MM.1S (cell line): Measurements from ENCODE around the gene PLPP3.

Source experiments
- DNase-seq: peaks from one replicate; pipeline ENCODE4 v3.0.0-alpha.2; 2015
- H2AFZ ChIP-seq: fragments of 300-600 bp; sonication (generic); 2 replicates; pipeline ENCODE4 v1.6.0; 2016; ENCODE audit warnings: antibody characterized with exemption, low read length
- H3F3A ChIP-seq: fragments of 300-600 bp; sonication (generic); 2 replicates; pipeline ENCODE4 v1.6.1; 2016; ENCODE audit warnings: mild to moderate bottlenecking, antibody characterized with exemption, low read length, moderate library complexity, mixed read lengths; ENCODE audit not compliant: insufficient read depth
- H3K27ac ChIP-seq: fragments of 300-600 bp; sonication (generic); 2 replicates; pipeline ENCODE4 v1.5.1; 2016; ENCODE audit warnings: mild to moderate bottlenecking, low read length
- H3K27me3 ChIP-seq: fragments of 300-600 bp; sonication (generic); replicated peaks from 2 replicates; pipeline ENCODE4 v1.6.0; 2016; ENCODE audit warnings: low read length; ENCODE audit not compliant: insufficient read depth
- H3K36me3 ChIP-seq: fragments of 300-600 bp; sonication (generic); replicated peaks from 2 replicates; pipeline ENCODE4 v1.6.1; 2016; ENCODE audit warnings: mild to moderate bottlenecking, low read length, mixed read lengths; ENCODE audit not compliant: insufficient read depth
- H3K4me1 ChIP-seq: fragments of 300-600 bp; sonication (generic); 2 replicates; pipeline ENCODE4 v1.6.1; 2016; ENCODE audit warnings: low read length, mixed read lengths
- H3K4me2 ChIP-seq: fragments of 300-600 bp; sonication (generic); 2 replicates; pipeline ENCODE4 v1.6.0; 2016; ENCODE audit warnings: low read depth, low read length
- H3K4me3 ChIP-seq: fragments of 300-600 bp; sonication (generic); 2 replicates; pipeline ENCODE4 v1.5.1; 2016; ENCODE audit warnings: low read length, mixed read lengths
- H3K79me2 ChIP-seq: fragments of 300-600 bp; sonication (generic); 2 replicates; pipeline ENCODE4 v1.6.1; 2016; ENCODE audit warnings: mixed run types, low read length, mixed read lengths
- H3K9ac ChIP-seq: fragments of 300-600 bp; sonication (generic); 2 replicates; pipeline ENCODE4 v1.6.1; 2016; ENCODE audit warnings: low read length, mixed read lengths
- H3K9me2 ChIP-seq: fragments of 300-600 bp; sonication (generic); replicated peaks from 2 replicates; pipeline ENCODE4 v1.6.1; 2016; ENCODE audit warnings: mild to moderate bottlenecking, low read length, mixed read lengths; ENCODE audit not compliant: insufficient read depth
- H3K9me3 ChIP-seq: fragments of 300-600 bp; sonication (generic); replicated peaks from 2 replicates; pipeline ENCODE4 v1.6.1; 2016; ENCODE audit warnings: mild to moderate bottlenecking, low read length, mixed read lengths; ENCODE audit not compliant: insufficient read depth
- H4K20me1 ChIP-seq: fragments of 300-600 bp; sonication (generic); 2 replicates; pipeline ENCODE4 v1.6.1; 2016; ENCODE audit warnings: mild to moderate bottlenecking, low read length, moderate library complexity, mixed read lengths; ENCODE audit not compliant: insufficient read depth
- CTCF ChIP-seq: fragments of 300-600 bp; sonication (generic); IDR thresholded peaks from 2 replicates; pipeline ENCODE4 v1.5.1; 2016; ENCODE audit warnings: antibody characterized with exemption, low read length, mixed read lengths
- EZH2 ChIP-seq: fragments of 300-600 bp; sonication (generic); optimal IDR thresholded peaks from 2 replicates; pipeline ENCODE3; 2017; ENCODE audit warnings: low read depth, mild to moderate bottlenecking, antibody characterized with exemption, low read length, mixed read lengths
- EZH2phosphoT487 ChIP-seq: fragments of 300-600 bp; sonication (generic); IDR thresholded peaks from 2 replicates; pipeline ENCODE4 v1.6.1; 2018; ENCODE audit warnings: antibody characterized with exemption, low read length

PLPP3 gene

DNA sequence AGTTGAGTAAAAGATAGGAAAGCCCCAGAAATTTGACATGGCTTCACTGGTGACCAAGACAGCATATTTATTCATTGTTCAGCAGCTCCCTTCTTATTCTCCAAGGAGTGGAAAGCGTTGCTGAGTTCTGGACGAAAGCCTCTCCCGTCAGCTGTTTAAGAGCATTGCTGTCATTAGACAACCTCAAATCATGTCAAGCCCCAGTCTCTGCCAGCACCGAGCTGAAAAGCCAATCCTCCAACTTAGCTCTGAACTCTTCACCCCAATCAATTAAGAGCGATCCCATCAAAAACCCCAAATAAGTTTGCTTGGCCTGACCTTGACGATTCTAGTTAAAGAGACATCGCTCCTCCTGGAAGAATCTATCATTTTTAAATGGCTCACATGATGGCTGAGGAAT is 110.8 kb downstream of the PLPP3 start:
- no peak overlapping the region for H3K9ac ChIP-seq
- H3F3A ChIP-seq, result no peaks in the 10 kb centered on the region
- no peak overlapping the region for H3K4me2 ChIP-seq
- no peaks in the 10 kb centered on the region for H3K4me1 ChIP-seq
- no peak overlapping the region for H3K27ac ChIP-seq
- TF ChIP-seq EZH2, result no peak
- TF ChIP-seq EZH2phosphoT487, result no peak
- TF ChIP-seq CTCF, result no peak
- no peak for DNase-seq
- H3K9me2 ChIP-seq, result no peaks in the 10 kb centered on the region
- no peaks in the 10 kb centered on the region for H4K20me1 ChIP-seq
- no peaks in the 10 kb centered on the region for H3K79me2 ChIP-seq
- H3K4me3 ChIP-seq, result no peak overlapping the region
- no peaks in the 10 kb centered on the region for H3K36me3 ChIP-seq
- no peaks in the 10 kb centered on the region for H3K27me3 ChIP-seq
- H2AFZ ChIP-seq, result no peak overlapping the region
- H3K9me3 ChIP-seq, result no peaks in the 10 kb centered on the region

DNA sequence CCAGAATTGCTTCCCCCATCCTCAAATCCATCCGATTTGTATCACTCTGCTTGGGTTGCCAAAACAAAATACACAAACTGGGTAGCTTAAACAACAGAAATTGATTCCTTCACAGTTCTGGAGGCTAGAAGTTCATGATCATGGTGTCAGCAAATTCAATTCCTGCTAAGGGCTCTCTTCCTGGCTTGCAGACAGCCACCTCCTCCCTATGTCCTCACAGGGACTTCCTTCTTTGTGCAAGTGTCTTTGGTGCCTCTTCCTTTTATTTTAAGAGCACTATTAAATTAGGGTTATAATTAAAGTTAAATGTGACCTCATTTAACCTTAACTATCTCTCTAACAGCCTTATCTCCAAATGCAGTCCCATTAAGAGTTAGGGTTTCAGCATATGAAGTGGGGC is 112.8 kb downstream of the PLPP3 start:
- DNase-seq, result no peak

DNA sequence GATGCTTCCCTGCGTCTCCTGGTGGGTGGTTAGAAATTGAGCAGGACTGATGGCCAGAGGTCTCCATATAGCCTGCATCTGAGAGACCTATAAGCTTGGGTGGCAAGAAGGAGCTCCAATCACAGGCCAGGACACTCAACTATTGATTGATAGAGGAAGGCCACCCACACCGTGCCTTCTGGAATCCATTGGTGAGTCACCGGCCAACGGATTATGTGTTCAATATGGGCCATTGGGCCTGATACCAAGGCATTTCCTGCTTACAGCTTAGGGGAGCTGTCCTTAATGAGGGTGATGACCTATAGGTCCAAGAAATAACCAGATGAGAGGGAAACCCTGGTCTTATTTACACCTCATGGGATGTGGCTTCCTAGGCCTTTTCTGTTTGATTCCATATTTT is 115.1 kb downstream of the PLPP3 start:
- Histone ChIP-seq H3F3A (no peaks in the 10 kb centered on the region), H3K4me2 (no peak overlapping the region), H3K9me2 (no peaks in the 10 kb centered on the region), H2AFZ (no peak overlapping the region), H3K27ac (no peak overlapping the region), H3K79me2 (no peaks in the 10 kb centered on the region), H4K20me1 (no peaks in the 10 kb centered on the region), H3K4me3 (no peak overlapping the region), H3K4me1 (no peaks in the 10 kb centered on the region), H3K9ac (no peak overlapping the region), H3K27me3 (no peaks in the 10 kb centered on the region), H3K9me3 (no peaks in the 10 kb centered on the region), H3K36me3 (no peaks in the 10 kb centered on the region)
- no peak for DNase-seq
- TF ChIP-seq CTCF, result no peak
- TF ChIP-seq EZH2phosphoT487, result no peak
- TF ChIP-seq EZH2, result no peak

More for the DNA sequence above, 112.8 kb downstream of the PLPP3 start:
- no peaks in the 10 kb centered on the region for H3K9me2 ChIP-seq
- no peak overlapping the region for H3K4me3 ChIP-seq
- no peak overlapping the region for H3K9ac ChIP-seq
- no peak overlapping the region for H3K27ac ChIP-seq
- TF ChIP-seq CTCF (no peak), EZH2 (no peak), EZH2phosphoT487 (no peak)
- H3K79me2 ChIP-seq, result no peaks in the 10 kb centered on the region
- no peaks in the 10 kb centered on the region for H3K36me3 ChIP-seq
- no peaks in the 10 kb centered on the region for H4K20me1 ChIP-seq
- H3K9me3 ChIP-seq, result no peaks in the 10 kb centered on the region
- no peaks in the 10 kb centered on the region for H3F3A ChIP-seq
- no peaks in the 10 kb centered on the region for H3K4me1 ChIP-seq
- H3K4me2 ChIP-seq, result no peak overlapping the region
- no peaks in the 10 kb centered on the region for H3K27me3 ChIP-seq
- no peak overlapping the region for H2AFZ ChIP-seq
